WTC11 (cell line): Measurements from ENCODE around the gene CACNA2D1.

Experiments used
- GRHL2 ChIP-seq: fragments of 250-450 bp; sonication (Bioruptor Pico); IDR thresholded peaks from 2 replicates; pipeline ENCODE4 v1.8.0; 2022; ENCODE audit warnings: mild to moderate bottlenecking, moderate library complexity; ENCODE audit not compliant: insufficient replicate concordance, severe bottlenecking
- NFYB ChIP-seq: sonication (generic); formaldehyde crosslinking; conservative IDR thresholded peaks from 2 replicates; pipeline ENCODE4 v1.8.0; 2022; ENCODE audit warnings: low read depth, missing genetic modification reagents
- NR1H2 ChIP-seq: sonication (generic); formaldehyde crosslinking; IDR thresholded peaks from 2 replicates; pipeline ENCODE4 v1.9.0; 2021; ENCODE audit warnings: mild to moderate bottlenecking, moderate library complexity, missing genetic modification reagents
- NR3C1 ChIP-seq: sonication (generic); formaldehyde crosslinking; conservative IDR thresholded peaks from 2 replicates; pipeline ENCODE4 v1.8.1; 2023; ENCODE audit warnings: low read depth, mild to moderate bottlenecking, missing genetic modification reagents
- TF ChIP-seq, protein P1 (sequence below): fragments of 200-600 bp; IDR thresholded peaks from 2 replicates; pipeline ENCODE4 v1.8.0; 2022; ENCODE audit warnings: antibody characterized with exemption
- TF ChIP-seq, protein P2 (sequence below): sonication (generic); formaldehyde crosslinking; IDR thresholded peaks from 2 replicates; pipeline ENCODE4 v1.8.1; 2022; ENCODE audit warnings: low read depth, missing genetic modification reagents, borderline replicate concordance
- TF ChIP-seq, protein P3 (sequence below): sonication (generic); formaldehyde crosslinking; IDR thresholded peaks from 2 replicates; pipeline ENCODE4 v1.8.1; 2023; ENCODE audit warnings: mild to moderate bottlenecking, missing genetic modification reagents, moderate library complexity
- TF ChIP-seq, protein P4 (sequence below): sonication (generic); formaldehyde crosslinking; IDR thresholded peaks from 2 replicates; pipeline ENCODE4 v1.8.0; 2022; ENCODE audit warnings: missing genetic modification reagents

GRCh38 chr7:82039621-82040020 lies 404.0 kb downstream of the CACNA2D1 start:
- TF ChIP-seq, protein P1, sequence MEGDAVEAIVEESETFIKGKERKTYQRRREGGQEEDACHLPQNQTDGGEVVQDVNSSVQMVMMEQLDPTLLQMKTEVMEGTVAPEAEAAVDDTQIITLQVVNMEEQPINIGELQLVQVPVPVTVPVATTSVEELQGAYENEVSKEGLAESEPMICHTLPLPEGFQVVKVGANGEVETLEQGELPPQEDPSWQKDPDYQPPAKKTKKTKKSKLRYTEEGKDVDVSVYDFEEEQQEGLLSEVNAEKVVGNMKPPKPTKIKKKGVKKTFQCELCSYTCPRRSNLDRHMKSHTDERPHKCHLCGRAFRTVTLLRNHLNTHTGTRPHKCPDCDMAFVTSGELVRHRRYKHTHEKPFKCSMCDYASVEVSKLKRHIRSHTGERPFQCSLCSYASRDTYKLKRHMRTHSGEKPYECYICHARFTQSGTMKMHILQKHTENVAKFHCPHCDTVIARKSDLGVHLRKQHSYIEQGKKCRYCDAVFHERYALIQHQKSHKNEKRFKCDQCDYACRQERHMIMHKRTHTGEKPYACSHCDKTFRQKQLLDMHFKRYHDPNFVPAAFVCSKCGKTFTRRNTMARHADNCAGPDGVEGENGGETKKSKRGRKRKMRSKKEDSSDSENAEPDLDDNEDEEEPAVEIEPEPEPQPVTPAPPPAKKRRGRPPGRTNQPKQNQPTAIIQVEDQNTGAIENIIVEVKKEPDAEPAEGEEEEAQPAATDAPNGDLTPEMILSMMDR = no peak
- TF ChIP-seq NFYB (CRISPR knock-in tag) (no peak), GRHL2 (CRISPR knock-in tag) (no peak), NR3C1 (CRISPR knock-in tag) (no peak), NR1H2 (CRISPR knock-in tag) (no peak)
- TF ChIP-seq, protein P2, sequence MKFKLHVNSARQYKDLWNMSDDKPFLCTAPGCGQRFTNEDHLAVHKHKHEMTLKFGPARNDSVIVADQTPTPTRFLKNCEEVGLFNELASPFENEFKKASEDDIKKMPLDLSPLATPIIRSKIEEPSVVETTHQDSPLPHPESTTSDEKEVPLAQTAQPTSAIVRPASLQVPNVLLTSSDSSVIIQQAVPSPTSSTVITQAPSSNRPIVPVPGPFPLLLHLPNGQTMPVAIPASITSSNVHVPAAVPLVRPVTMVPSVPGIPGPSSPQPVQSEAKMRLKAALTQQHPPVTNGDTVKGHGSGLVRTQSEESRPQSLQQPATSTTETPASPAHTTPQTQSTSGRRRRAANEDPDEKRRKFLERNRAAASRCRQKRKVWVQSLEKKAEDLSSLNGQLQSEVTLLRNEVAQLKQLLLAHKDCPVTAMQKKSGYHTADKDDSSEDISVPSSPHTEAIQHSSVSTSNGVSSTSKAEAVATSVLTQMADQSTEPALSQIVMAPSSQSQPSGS (CRISPR knock-in tag) = no peak
- TF ChIP-seq, protein P3, sequence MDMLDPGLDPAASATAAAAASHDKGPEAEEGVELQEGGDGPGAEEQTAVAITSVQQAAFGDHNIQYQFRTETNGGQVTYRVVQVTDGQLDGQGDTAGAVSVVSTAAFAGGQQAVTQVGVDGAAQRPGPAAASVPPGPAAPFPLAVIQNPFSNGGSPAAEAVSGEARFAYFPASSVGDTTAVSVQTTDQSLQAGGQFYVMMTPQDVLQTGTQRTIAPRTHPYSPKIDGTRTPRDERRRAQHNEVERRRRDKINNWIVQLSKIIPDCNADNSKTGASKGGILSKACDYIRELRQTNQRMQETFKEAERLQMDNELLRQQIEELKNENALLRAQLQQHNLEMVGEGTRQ (CRISPR knock-in tag) = no peak
- TF ChIP-seq, protein P4, sequence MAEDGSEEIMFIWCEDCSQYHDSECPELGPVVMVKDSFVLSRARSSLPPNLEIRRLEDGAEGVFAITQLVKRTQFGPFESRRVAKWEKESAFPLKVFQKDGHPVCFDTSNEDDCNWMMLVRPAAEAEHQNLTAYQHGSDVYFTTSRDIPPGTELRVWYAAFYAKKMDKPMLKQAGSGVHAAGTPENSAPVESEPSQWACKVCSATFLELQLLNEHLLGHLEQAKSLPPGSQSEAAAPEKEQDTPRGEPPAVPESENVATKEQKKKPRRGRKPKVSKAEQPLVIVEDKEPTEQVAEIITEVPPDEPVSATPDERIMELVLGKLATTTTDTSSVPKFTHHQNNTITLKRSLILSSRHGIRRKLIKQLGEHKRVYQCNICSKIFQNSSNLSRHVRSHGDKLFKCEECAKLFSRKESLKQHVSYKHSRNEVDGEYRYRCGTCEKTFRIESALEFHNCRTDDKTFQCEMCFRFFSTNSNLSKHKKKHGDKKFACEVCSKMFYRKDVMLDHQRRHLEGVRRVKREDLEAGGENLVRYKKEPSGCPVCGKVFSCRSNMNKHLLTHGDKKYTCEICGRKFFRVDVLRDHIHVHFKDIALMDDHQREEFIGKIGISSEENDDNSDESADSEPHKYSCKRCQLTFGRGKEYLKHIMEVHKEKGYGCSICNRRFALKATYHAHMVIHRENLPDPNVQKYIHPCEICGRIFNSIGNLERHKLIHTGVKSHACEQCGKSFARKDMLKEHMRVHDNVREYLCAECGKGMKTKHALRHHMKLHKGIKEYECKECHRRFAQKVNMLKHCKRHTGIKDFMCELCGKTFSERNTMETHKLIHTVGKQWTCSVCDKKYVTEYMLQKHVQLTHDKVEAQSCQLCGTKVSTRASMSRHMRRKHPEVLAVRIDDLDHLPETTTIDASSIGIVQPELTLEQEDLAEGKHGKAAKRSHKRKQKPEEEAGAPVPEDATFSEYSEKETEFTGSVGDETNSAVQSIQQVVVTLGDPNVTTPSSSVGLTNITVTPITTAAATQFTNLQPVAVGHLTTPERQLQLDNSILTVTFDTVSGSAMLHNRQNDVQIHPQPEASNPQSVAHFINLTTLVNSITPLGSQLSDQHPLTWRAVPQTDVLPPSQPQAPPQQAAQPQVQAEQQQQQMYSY (CRISPR knock-in tag) = no peak
